ENCODE data around the gene TNFRSF17. TPM values are rescaled to one million over a fixed set of nuclear protein-coding genes. Genes with fewer than 3 reads are reported as not detected.

The TNFRSF17 gene
- total and polyA plus RNA-seq, 2 of the 13 experiments (the other 11 are each of a cell fraction or from before 2014, with no cell fraction given): not detected

- no peak for TF ChIP-seq TEF (CRISPR knock-in tag; IDR thresholded peaks at IDR 0.05)
- TF ChIP-seq ZNF121 (CRISPR knock-in tag; IDR thresholded peaks at IDR 0.05): peak; percentile 51
- peak; percentile 97 for TF ChIP-seq ZNF124 (CRISPR knock-in tag; IDR thresholded peaks at IDR 0.05)
- no peak for TF ChIP-seq ZNF256 (CRISPR knock-in tag; conservative IDR thresholded peaks at IDR 0.05)
- TF ChIP-seq ZNF589 (CRISPR knock-in tag; conservative IDR thresholded peaks at IDR 0.05): peak; percentile 92
- TF ChIP-seq HNRNPL (IDR thresholded peaks at IDR 0.05; ENCODE audit: low read depth, low read length): peak; percentile 70; the same call in 1 of the 2 replicates
- peak; percentile 49; the same call in 1 of the 2 replicates for TF ChIP-seq RCOR2 (CRISPR knock-in tag; IDR thresholded peaks at IDR 0.05)
- TF ChIP-seq MNT (IDR thresholded peaks at IDR 0.05): peak; percentile 78
- TF ChIP-seq ZNF710 (CRISPR knock-in tag; IDR thresholded peaks at IDR 0.05; ENCODE audit: borderline replicate concordance): peak; percentile 85; the same call in 1 of the 2 replicates
- peak; percentile 55; the same call in 1 of the 2 replicates for TF ChIP-seq TSC22D2 (CRISPR knock-in tag; IDR thresholded peaks at IDR 0.05; ENCODE audit: borderline replicate concordance)
- no peak; the same call in 1 of the 2 replicates for TF ChIP-seq BRF2 (CRISPR knock-in tag; IDR thresholded peaks at IDR 0.05)
- peak; percentile 89 for TF ChIP-seq UBTF (CRISPR knock-in tag; IDR thresholded peaks at IDR 0.05)
- TF ChIP-seq FOXA3 (CRISPR knock-in tag; IDR thresholded peaks at IDR 0.05): peak; percentile 68
- TF ChIP-seq BORCS8-MEF2B (CRISPR knock-in tag; IDR thresholded peaks at IDR 0.05): 0 out of 2 replicates have a peak, but pooled peaks have one; percentile 67
- peak; percentile 89 for TF ChIP-seq TFDP2 (CRISPR knock-in tag; IDR thresholded peaks at IDR 0.05)
- TF ChIP-seq ZNF556 (CRISPR knock-in tag; IDR thresholded peaks at IDR 0.05; ENCODE audit: borderline replicate concordance): peak; percentile 97
- TF ChIP-seq ZNF576 (CRISPR knock-in tag; IDR thresholded peaks at IDR 0.05): 0 out of 2 replicates have a peak, but pooled peaks have one; percentile 16
- peak; percentile 85 for TF ChIP-seq DR1 (CRISPR knock-in tag; IDR thresholded peaks at IDR 0.05)
Observed at GRCh38 chr16:11915644-11916523, 49.1 kb upstream of the TNFRSF17 start, which contains the start of gene GSPT1 (continued).

All from HepG2 (cell line).